Gastroesophageal sphincter (tissue), 3 donors: ENCODE results near the gene ORAI1.

Experiments
- EP300 ChIP-seq: sonication (generic); formaldehyde crosslinking; IDR thresholded peaks from one replicate; pipeline ENCODE4 v1.6.1; 2017; ENCODE audit warnings: antibody characterized with exemption, mild to moderate bottlenecking
- POLR2A ChIP-seq, 2 donors: fragments of 450-650 bp; IDR thresholded peaks; one replicate each; pipeline ENCODE4 v1.6.1; 2017; ENCODE audit warnings: antibody characterized with exemption in 2 of 2, mild to moderate bottlenecking in 2 of 2, moderate library complexity in 1 of 2
- POLR2AphosphoS5 ChIP-seq: sonication (generic); formaldehyde crosslinking; IDR thresholded peaks from one replicate; pipeline ENCODE4 v1.6.1; 2017; ENCODE audit warnings: antibody characterized with exemption
- TF ChIP-seq, protein P1 (sequence below), 4 experiments: fragments of 200-600 bp in 2 of 4; fragments of 450-650 bp in 2 of 4; sonication (generic) in 1 of 4; IDR thresholded peaks; one replicate each; pipeline ENCODE4 v1.5.1; 2017 to 2019; ENCODE audit warnings: antibody characterized with exemption in 4 of 4, mild to moderate bottlenecking in 2 of 4, moderate library complexity in 2 of 4

DNA sequence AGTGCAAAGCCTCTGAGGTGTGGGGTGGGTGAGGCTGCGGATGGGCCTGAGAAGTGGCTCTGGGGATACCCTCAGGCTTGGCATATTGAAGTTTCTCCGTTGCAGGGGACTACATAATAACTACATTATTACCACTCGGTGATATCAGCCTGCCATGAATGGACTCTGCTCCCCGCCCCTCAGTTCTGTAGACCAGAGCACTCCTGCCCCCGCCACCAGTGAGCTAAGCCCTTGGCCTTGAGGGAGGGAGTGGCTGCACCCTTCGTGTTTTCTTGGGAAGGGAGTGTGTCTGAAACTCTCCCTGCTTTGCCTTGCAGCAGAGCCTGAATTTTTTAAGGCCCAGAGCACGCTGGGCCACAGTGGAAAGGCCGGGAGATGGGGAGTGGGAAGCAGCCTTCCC lies 1.7 kb downstream of the ORAI1 start:
- TF ChIP-seq, protein P1, sequence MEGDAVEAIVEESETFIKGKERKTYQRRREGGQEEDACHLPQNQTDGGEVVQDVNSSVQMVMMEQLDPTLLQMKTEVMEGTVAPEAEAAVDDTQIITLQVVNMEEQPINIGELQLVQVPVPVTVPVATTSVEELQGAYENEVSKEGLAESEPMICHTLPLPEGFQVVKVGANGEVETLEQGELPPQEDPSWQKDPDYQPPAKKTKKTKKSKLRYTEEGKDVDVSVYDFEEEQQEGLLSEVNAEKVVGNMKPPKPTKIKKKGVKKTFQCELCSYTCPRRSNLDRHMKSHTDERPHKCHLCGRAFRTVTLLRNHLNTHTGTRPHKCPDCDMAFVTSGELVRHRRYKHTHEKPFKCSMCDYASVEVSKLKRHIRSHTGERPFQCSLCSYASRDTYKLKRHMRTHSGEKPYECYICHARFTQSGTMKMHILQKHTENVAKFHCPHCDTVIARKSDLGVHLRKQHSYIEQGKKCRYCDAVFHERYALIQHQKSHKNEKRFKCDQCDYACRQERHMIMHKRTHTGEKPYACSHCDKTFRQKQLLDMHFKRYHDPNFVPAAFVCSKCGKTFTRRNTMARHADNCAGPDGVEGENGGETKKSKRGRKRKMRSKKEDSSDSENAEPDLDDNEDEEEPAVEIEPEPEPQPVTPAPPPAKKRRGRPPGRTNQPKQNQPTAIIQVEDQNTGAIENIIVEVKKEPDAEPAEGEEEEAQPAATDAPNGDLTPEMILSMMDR (IDR thresholded peaks at IDR 0.05) = no peak
- TF ChIP-seq POLR2A (IDR thresholded peaks at IDR 0.05) (no peak), EP300 (no peak), POLR2AphosphoS5 (no peak)
